ENCODE data around the gene COX8A. TPM values are rescaled to one million over a fixed set of nuclear protein-coding genes. Genes with fewer than 3 reads are reported as not detected.
A peak's percentile ranks its signal among the peaks of the same experiment; 100 is the strongest.

Gene COX8A
- total RNA-seq, 2 experiments from 2014 or later = 89.1 to 105 TPM

- Mint-ChIP-seq H3K9me3 (no peaks in the 10 kb centered on the region), H3K4me3 (no peak overlapping the region), H3K27ac (no peak overlapping the region), H3K36me3 (ENCODE audit: low read depth) (peaks cover 61% of the 10 kb centered on the region), H3K27me3 (no peaks in the 10 kb centered on the region), H3K4me1 (ENCODE audit: low read depth) (peaks cover 11% of the 10 kb centered on the region)
- ATAC-seq (ENCODE audit: poor library complexity) (no peak), DNase-seq (no peak)
- ChIA-PET POLR2A (no interaction called here), CTCF (no interaction called here)
- intact Hi-C loops (cut with DNase I, micrococcal nuclease) = loop anchor here in 1 of 2 experiments (10.0 kb wide), 1 partner anchor 308 kb away; the partner anchor contains the start of genes CATSPERZ and ESRRA
- Histone ChIP-seq H3K4me3 (ENCODE audit: low read length) (no peak overlapping the region), H3K36me3 (ENCODE audit: insufficient read depth, low read length) (peaks cover 47% of the 10 kb centered on the region), H3K27ac (ENCODE audit: low read depth in 1 of 2, low read length in 2 of 2) (no peak overlapping the region), H3K4me1 (ENCODE audit: insufficient read depth, low read length) (peaks cover 28% of the 10 kb centered on the region), H3K9me3 (ENCODE audit: control insufficient read depth in 1 of 2, insufficient read depth in 1 of 2, low read length in 2 of 2) (no peaks in the 10 kb centered on the region), H3K27me3 (ENCODE audit: control insufficient read depth in 1 of 2, insufficient read depth in 2 of 2, low read length in 2 of 2) (peaks cover 0 to 3% of the 10 kb centered on the region in 2 experiments)
- no peak for TF ChIP-seq CTCF (IDR thresholded peaks at IDR 0.05)
Observed at GRCh38 chr11:63996512-63996911, 22.1 kb downstream of the COX8A start.

- Mint-ChIP-seq H3K4me3 (no peak overlapping the region), H3K4me1 (ENCODE audit: low read depth) (peaks cover 14% of the 10 kb centered on the region), H3K36me3 (ENCODE audit: low read depth) (peaks cover 55% of the 10 kb centered on the region), H3K27ac (no peak overlapping the region), H3K9me3 (no peaks in the 10 kb centered on the region), H3K27me3 (no peaks in the 10 kb centered on the region)
- Histone ChIP-seq H3K9me3 (ENCODE audit: control insufficient read depth in 1 of 2, insufficient read depth in 1 of 2, low read length in 2 of 2) (no peaks in the 10 kb centered on the region), H3K36me3 (ENCODE audit: insufficient read depth, low read length) (peaks cover 44% of the 10 kb centered on the region), H3K4me3 (ENCODE audit: low read length) (no peak overlapping the region), H3K27me3 (ENCODE audit: control insufficient read depth in 1 of 2, insufficient read depth in 2 of 2, low read length in 2 of 2) (peaks cover 0 to 3% of the 10 kb centered on the region in 2 experiments), H3K4me1 (ENCODE audit: insufficient read depth, low read length) (peaks cover 28% of the 10 kb centered on the region), H3K27ac (ENCODE audit: low read depth in 1 of 2, low read length in 2 of 2) (no peak overlapping the region)
- CTCF ChIA-PET = no interaction called here
- DNase-seq (no peak), ATAC-seq (ENCODE audit: poor library complexity) (no peak)
- POLR2A ChIA-PET = no interaction called here
- intact Hi-C loops (cut with DNase I, micrococcal nuclease) = loop anchor here in 1 of 2 experiments (10.0 kb wide), 1 partner anchor 308 kb away; the partner anchor contains the start of genes CATSPERZ and ESRRA
- no peak for TF ChIP-seq CTCF (IDR thresholded peaks at IDR 0.05)
Observed at GRCh38 chr11:63997104-63997700, 22.8 kb downstream of the COX8A start.

GRCh38 chr11:63997801-63998337, 23.4 kb downstream of the COX8A start:
- no peak overlapping the region for H3K4me3 ChIP-seq (ENCODE audit: low read length)
- no peak for TF ChIP-seq CTCF (IDR thresholded peaks at IDR 0.05)
- peaks cover 28% of the 10 kb centered on the region for H3K4me1 ChIP-seq (ENCODE audit: insufficient read depth, low read length)
- H3K9me3 ChIP-seq (ENCODE audit: control insufficient read depth in 1 of 2, insufficient read depth in 1 of 2, low read length in 2 of 2) = no peaks in the 10 kb centered on the region
- Mint-ChIP-seq H3K9me3 (no peaks in the 10 kb centered on the region), H3K27me3 (no peaks in the 10 kb centered on the region), H3K27ac (no peak overlapping the region), H3K36me3 (ENCODE audit: low read depth) (peaks cover 53% of the 10 kb centered on the region), H3K4me1 (ENCODE audit: low read depth) (peaks cover 12% of the 10 kb centered on the region), H3K4me3 (peak overlapping the region; percentile 66)
- H3K27me3 ChIP-seq (ENCODE audit: control insufficient read depth in 1 of 2, insufficient read depth in 2 of 2, low read length in 2 of 2) = peaks cover 0 to 3% of the 10 kb centered on the region in 2 experiments
- DNase-seq (no peak), ATAC-seq (ENCODE audit: poor library complexity) (no peak)
- ChIA-PET POLR2A (no interaction called here), CTCF (interaction anchor here (1.1 kb wide), 1 partner anchor 40 kb away, joined by 3 read pairs; no protein-coding TSS in a partner anchor)
- peaks cover 43% of the 10 kb centered on the region for H3K36me3 ChIP-seq (ENCODE audit: insufficient read depth, low read length)
- intact Hi-C loops (cut with DNase I, micrococcal nuclease) = loop anchor here in 1 of 2 experiments (10.0 kb wide), 1 partner anchor 307 kb away; the partner anchor contains the start of genes CATSPERZ and ESRRA
- no peak overlapping the region for H3K27ac ChIP-seq (ENCODE audit: low read depth in 1 of 2, low read length in 2 of 2)
